HG03025 (cell line): Measurements from ENCODE around the gene CDKN2D.
"Not testable (repeated sequence)": the region's sequence is repeated elsewhere in the genome, so short reads cannot be mapped to it uniquely, and the experiment has no call there.

Source experiments
- ATAC-seq: cut with Tn5 transposase; IDR thresholded peaks from one replicate; pipeline ENCODE4 v1.9.1; 2021; ENCODE audit warnings: mild to moderate bottlenecking, moderate library complexity; ENCODE audit not compliant: unreplicated experiment, low FRiP score

CDKN2D gene

DNA sequence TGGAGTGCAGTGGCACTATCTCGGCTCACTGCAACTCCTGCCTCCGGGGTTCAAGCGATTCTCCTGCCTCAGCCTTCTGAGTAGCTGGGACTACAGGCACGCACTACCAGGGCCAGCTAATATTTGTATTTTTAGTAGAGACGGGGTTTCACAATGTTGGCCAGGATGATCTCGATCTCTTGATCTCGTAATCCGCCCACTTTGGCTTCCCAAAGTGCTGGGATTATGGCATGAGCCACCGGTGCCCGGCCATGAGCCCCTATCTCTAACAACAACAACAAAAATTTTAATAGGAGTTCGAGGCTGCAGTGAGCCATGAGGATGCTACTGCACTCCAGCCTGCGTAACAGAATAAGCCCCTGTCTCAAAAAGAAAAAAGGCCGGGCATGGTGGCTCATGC, 13.3 kb upstream of the CDKN2D start:
- no peak for ATAC-seq

DNA sequence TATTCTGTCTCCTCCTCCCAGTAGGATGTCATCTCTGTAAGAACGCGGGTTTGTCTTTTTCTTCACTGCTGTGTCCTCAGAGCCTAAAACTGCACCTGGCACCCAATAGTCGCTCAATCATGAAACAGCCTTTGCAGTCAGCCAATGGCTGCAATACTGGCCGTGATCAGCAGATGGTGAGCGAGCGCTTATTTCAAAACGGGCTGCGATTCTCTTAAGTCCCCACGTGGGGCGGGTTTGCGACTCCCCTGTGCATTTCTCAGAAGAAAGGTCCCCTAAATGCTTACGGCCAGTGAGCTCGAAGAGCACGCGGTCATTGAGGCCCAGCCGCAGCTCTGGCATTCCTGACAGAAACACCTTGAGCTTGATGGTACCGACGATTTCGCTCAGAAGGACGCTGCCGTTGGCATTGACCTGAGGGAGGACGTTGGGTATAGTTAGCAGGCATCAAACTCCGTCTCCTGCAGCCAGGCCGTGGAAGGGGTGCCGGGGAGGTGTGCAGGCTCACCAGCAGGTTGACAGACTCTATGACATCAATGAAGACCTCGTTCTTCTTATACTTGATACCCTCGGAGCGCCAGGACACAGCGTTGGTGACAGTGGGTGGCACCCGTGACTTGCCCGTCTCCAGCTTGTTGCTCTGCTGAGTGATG, 12.3 kb upstream of the CDKN2D start:
- ATAC-seq, result no peak

DNA sequence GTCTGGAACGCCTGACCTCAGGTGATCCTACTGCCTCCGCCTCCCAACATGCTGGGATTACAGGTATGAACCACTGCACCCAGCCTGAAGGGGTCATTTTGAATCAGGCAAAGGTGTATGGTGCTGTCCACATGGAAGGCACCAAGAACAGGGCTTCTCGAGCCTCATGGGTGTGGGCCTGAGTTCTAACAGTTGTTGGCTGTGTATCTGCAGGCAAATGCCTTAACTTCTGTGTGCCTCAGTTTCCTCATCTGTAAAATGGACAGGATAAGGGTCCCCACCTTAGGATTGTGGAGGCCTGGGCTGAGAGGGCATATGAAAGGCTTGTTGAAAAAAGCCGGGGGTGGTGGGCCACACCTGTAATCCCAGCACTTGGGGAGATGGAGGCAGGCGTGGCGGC, 9.2 kb upstream of the CDKN2D start:
- ATAC-seq, result no peak

DNA sequence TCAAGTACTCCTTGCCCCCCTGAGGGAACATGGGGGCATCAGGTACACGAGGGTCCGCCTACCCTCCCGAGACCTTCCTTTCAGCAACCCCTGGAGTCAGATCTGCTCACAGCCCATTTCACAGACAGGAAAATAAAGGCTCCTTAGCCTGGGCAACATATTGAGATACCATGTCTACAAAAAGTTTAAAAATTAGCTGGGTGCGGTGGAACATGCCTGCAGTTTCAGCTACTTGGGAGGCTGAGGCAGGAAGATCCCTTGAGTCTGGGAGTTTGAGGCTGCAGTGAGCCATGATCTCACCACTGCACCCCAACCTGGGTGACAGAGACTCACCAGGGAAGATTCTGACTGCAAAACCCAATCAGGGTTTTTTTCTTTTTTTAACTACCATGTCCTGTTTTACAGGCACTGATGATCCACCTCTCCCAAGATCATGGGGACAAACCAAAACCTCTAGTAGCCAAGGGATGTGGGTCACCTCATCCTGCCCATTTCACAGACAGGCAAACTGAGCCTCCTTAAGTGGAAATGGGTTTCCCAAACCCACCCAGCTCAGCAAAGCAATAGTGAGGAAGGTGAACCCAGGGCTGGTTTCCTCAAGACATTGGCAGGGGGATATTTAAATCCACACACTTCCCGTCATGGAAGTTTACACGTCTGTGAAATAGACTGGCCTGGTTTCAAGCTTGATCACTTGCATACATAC, 6.4 kb upstream of the CDKN2D start:
- no peak for ATAC-seq

DNA sequence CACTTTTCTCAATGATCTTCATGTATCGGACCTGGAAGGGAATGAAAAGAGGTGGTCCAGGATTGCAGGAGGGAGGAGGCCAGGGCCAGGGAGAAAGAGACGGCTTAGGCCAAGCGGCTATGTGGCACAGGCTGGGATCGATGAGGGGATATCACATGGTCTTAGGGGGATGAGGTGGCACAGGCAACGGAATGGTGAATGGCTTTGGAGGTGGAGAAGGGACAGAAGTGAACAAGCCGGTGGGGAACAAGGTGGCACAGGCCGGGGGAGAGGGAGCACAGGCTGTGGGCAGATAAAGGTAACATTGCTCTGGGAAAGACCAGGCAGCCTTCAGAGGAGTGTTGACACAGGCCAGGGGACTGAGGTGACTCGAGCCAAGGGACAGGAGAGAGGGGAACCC, 5.7 kb upstream of the CDKN2D start:
- no peak for ATAC-seq

DNA sequence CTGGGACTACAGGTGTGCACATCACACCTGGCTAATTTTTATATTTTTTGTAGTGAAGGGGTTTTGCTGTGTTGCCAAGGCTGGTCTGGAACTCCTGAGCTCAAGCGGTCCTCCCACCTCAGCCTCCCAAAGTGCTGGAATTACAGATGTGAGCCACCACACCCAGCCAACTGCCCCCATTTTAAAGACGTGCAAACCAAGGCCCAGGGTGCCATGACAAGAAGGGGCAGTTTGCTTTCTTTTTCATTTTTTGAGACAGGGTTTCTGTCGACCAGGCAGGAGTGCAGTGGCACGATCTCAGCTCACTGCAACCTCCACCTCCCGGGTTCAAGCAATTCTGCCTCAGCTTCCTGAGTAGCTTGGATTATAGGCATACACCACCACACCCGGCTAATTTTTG, 5.0 kb upstream of the CDKN2D start:
- ATAC-seq, result not testable (repeated sequence)

DNA sequence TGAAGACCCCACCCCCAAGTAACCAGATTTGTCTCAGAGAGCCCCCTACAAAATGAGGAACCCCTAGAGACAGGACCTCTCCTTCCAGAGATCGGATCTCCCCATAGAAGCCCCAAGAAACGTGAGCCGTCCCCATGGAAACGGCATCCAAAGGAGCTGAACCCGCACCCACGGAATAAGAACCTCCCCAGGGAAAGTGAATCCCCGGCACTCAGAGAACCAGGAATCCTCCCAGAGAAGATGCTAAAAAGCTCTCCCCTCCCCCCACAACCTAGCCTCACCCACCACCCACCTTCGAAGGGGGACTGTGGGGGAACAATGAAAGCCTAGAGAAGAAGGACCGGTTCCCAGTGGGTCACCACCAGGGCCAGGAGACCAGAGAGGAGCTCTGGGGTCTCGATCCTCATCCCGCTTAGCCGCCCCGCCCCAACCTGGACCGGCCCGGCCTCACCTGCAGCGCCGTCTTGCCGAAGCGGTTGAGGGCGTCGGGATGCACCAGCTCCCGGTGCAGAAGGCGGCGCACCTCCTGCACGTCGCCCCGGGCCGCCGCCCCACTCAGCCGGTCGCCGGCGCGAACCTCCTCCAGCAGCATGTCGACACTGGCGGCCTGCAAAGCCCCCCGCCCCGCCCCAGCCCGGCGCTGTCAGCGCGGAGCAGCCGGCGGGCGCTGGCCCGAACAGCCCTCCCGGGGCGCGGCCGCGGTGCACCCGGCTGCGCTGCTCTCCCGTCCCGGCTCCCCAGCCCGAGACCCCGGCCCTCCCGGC, 535 bp downstream of the CDKN2D start:
- ATAC-seq, result peak; percentile 1

DNA sequence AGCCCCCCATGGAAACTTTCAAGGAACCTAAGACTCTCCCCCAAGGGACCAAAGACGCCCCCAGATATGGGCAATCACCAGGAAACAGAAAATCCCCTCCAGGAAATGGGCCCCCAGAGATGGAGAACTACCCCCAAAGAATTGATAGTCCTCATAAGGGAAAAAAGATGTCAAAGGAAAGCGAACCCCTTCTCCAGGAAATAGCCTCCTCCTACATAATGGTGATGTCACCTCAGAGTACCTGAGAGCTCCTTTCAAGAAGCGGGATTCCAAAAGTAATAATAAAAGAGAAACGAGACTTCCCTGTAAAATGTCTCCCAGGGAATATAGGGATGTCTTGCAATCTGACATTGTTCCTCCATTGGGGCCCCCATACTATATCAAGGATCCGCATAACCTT, 1.1 kb downstream of the CDKN2D start:
- ATAC-seq, result no peak

DNA sequence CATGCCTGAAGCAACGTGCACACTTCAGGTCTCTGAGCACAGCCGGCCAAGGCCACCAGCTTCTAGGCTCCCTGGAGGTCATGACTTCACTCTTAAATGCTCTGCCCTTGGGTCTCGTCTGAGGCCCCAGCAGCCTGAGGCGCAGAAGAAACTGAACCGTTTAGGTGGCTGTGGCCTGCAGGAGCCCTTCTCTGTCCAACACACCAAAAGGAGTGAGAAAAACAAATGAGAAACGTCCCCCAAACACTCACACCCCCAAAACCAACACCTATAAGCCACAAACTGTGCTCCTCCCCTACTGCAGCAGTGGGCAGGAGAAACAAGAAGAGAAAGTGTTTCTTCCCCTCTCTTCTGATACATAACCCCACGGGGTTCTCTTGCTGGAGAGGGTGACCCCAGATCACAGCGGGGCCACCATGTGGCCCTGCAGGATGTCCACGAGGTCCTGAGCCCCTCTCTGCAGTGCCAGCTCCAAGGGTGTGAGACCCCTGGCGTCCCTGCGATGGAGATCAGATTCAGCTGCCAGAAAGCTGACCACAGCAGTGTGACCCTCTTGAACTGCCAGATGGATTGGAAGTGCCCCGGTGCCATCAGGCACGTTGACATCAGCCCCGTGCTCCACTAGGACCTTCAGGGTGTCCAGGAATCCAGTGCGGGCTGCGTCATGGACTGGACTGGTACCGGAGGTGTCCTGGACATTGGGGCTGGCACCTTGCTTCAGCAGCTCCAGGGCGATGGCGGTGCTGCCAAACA, 1.9 kb downstream of the CDKN2D start:
- no peak for ATAC-seq

DNA sequence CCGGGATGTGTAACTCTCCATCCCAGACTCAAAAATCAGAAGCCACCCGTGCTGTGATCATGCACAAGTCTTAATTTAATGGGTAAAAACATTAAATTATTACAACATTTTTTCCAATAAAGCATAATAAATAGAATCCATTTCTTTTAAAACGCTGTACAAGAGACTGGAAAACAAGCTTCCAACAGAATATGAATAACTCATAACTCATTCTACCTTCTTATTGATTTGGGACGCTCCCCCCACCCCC, 2.4 kb downstream of the CDKN2D start:
- no peak for ATAC-seq

DNA sequence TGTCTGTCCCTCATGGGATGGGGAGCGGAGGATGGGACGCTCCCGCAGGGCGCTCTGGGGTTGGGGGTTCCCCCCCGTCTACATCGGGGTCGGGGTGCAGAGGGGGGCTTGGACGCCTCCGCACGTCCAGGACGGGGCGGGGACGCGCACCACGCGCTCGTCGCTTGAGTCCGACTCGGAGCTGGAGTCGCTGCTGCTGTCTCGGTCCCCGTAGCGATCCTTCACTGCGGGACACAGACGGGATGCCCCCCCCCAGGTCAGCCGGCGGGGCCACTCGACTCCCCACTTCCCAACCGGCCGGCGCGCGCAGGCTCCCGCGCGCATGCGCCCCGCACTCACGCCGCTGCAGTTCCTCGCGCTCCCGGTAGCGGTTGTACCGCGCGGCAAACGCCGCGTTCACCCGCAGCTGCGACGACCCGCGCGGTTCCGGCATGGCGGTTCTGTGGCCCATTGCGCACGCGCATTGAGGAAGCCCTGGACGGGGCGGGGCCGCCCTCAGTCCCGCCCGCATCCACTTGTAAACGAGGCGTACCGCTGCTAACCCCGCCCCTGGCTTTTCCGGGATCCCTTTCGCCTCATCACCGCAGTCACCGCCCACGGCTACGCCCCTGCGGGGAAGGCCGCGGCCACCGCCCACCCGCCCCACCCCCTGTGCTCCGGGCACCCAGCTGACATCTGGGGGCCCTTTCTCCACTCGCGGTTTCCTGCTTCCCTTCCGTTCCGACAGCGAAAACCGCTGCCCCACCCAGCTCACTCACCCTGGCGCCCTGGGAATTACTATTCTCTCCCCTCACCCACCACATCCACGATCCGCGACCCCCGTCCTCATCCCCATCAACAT, 3.0 kb downstream of the CDKN2D start, which contains the start of gene KRI1:
KRI1 (minus strand) TSS at position 444 of the 841 bp plus-strand sequence; CDS start at position 433, 11 bp downstream.
- peak; percentile 42 for ATAC-seq

DNA sequence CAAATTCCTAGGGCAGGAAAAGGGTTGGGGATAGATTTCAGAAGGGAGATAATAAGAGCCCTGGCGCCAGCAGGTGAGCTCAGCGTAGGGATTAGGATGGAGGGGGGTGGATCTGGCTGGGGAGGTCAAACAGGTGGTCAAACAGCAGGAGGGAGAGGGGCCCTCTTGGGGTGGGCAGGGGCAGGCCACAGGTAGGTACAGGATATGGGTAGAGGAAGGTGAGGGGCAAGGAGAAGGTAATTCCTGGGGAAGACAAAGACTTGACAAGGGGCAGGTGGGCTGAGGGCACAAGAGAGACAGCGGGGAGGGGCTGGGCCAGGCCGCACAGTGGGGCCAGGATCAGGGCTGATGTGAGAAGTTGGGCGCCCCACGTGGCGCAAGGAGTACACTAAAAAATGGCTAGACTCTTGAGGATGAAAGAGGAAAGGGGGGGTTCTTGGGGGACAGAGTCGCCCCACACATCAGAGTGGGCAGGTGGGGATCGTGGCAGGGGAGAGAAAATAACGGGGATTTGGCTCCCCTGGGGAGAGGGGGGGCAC, 3.7 kb downstream of the CDKN2D start:
- no peak for ATAC-seq

DNA sequence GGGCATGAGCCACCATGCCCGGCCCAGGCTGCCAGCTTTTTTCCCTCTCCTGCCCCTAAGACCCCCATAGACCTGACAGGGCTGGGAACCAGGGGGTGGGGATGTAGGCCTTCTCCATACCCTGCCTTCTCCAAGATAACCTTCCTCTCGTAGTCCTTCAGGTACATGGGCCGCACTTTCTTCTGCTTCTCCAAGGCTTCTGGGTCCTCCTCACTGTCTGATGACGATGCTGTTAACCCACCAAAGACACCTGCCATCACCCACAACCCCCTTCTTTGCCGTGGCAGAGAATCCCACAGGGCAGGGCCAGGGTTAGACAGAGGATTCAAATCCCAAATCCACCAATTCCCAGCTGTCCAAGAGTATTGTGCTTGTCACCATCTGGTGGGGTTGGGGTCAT, 6.2 kb downstream of the CDKN2D start:
- ATAC-seq, result no peak

DNA sequence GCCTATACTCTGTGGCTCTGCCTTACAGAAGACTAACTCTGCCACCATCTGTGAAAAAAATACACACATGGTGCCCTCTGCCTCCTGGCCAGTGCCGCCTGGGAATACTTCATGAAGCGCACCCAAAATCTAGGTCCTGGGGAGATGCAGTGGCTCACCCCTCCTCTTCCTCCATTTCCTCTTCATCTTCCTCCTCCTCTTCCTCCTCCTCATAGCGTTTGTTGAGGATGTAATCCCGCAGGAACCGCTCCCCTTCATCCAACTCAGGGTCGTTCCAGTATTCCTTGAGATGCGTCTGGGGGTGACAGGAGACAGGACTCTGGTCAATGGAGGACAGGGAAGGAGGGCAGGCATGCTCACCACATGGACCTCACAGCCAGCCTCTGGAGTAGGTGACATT, 8.6 kb downstream of the CDKN2D start:
- no peak for ATAC-seq

DNA sequence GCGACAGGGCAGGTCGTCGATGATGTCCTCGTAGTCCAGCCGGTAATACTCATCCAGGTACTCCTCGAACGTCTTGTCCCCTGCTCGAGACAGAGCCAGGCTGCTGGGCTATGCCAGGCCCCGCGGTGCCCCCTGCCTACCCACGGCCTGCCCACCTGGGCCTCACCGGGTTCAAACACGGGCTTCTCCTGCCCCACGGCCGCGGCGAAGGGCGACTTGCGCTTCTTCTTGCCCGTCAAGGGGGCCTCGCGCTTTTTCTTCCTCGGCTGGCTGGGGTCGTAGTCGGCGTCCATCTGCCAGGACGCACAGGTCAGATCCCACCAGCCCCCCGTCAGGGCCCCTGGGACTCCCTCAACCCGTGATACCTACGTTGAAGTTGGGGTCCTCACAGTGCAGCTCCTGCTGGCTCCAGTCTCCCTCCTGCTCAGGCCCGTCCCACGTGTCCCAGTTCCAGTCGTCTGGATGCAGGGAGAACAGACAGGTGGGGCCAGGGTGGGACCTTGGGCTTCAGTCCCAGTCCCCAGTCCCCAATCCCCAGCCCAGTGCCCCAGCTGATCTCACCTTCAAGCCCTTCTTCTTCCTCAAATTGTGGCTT, 11.1 kb downstream of the CDKN2D start:
- ATAC-seq, result no peak

DNA sequence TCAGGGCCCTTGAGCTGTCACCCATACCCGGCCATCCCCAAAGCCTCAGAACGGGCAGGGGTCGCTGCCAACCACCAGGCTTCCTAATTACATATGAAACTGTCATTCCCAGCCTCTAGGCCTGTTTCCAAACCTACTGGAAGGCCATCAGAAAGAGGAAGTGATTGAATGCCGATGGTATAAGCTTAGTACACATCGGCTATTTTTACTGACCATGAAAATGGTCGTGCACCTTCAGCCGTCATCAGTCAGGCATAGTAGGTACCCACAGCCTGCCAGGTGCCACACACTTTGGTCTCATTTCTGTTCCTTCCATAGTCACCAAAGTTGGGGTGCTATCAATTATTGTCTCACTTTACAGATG, 13.2 kb downstream of the CDKN2D start:
- no peak for ATAC-seq

DNA sequence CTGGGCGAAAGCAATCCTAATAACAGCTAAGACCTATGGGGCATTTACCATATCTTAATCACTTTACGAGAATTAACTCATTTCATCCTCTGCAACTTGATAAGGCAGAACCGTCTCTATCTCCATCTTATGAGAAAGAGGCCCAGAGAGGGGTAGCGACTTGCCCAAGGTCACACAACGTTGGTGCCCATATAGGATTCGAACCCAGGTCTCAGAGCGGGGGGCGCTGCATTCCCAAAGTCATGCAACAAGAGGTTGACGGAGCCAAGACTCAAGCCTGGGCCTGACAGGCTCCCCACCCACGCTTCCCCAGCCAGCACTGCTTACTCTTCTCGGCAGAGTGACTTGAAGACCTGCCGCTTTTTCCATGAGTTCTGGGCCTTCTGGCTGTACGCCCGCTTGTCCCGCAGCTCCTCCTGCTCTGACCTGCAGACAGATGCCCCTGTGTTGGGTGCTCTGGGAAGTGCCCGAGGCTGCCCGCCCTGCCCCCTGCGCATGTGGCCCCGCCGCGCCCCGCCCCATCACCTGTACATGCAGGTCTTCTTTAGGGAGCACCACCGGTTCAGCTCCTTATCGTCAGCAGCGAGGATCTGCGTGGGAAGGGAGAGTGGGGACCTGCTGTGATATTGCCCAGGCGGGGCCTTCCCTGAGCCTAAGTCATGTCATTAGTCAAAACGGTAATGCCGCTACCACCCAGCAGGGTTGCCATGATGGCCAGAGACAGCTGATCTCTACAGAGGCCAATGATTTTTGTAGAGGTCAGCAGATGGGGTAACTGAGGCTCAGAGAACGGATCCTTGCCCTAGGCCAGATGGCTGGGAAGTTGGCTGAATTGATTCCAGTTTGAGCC, 13.8 kb downstream of the CDKN2D start:
- ATAC-seq, result no peak

DNA sequence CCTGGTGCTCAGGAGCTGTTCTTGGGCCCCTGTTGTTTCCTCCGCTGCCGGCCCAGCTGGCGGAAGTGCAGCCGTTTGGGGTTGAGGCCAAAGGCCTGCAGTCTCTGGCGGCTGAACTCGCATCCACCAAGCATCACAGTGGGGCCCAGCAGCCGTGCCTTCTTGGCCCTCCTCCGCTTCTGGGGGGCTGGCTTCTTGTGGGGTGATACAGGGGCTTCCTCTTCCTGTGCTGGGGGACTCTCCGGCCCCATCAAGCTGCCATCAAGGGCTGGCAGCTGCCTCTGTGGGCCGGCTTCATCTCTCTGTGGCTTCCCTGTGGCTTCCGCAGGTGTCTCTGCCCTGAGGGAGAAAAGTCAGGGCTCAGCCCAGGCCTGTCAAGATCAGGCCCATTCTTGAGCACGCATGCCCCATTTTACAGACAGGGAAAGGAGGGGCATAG, 14.8 kb downstream of the CDKN2D start:
- no peak for ATAC-seq
